HFFc6 (cell line): ENCODE measurements around the gene NFIA. TPM values are rescaled to one million over a fixed set of nuclear protein-coding genes. Genes with fewer than 3 reads are reported as not detected.

Experiments
- DNase-seq: peaks from one replicate; pipeline ENCODE4 v3.0.0-alpha.2; 2018
- H3K27ac Mint-ChIP-seq: 2 replicates; pipeline ENCODE4 v1.8.0; 2020; ENCODE audit warnings: mild to moderate bottlenecking, mixed read lengths
- H3K27me3 Mint-ChIP-seq: 2 replicates; pipeline ENCODE4 v1.8.0; 2021; ENCODE audit warnings: mild to moderate bottlenecking, moderate library complexity, mixed read lengths; ENCODE audit not compliant: insufficient read depth
- H3K36me3 Mint-ChIP-seq: 2 replicates; pipeline ENCODE4 v1.8.0; 2021; ENCODE audit warnings: low read depth, mixed read lengths
- H3K4me1 Mint-ChIP-seq: 2 replicates; pipeline ENCODE4 v1.8.0; 2020; ENCODE audit warnings: low read depth, mixed read lengths
- H3K4me3 Mint-ChIP-seq: 2 replicates; pipeline ENCODE4 v1.8.0; 2020; ENCODE audit warnings: mild to moderate bottlenecking, moderate library complexity, mixed read lengths
- H3K9me3 Mint-ChIP-seq: 2 replicates; pipeline ENCODE4 v1.8.0; 2020; ENCODE audit warnings: mild to moderate bottlenecking, mixed read lengths
- CTCF ChIP-seq: fragments of 200-600 bp; sonication (generic); IDR thresholded peaks from 2 replicates; pipeline ENCODE4 v1.5.0; 2021; ENCODE audit warnings: antibody characterized with exemption, mild to moderate bottlenecking
- total RNA-seq, 6 experiments: library from RNA; stranded (reverse); fragmentation: NEBNext Ultra II Directional; extraction: Animal tissue kit (Norgen Biotek cat#: 25700); gene quantifications; 2 replicates in 1 of 6; 3 replicates in 5 of 6; pipeline ENCODE4 v1.2.3, GENCODE V29; 2021

Gene NFIA
- total RNA-seq, 6 experiments from 2014 or later = 8.5 to 11.3 (median 10.4) TPM

GRCh38 chr1:61474963-61475362 is 392.6 kb downstream of the NFIA start:
- H3K36me3 Mint-ChIP-seq = no peaks in the 10 kb centered on the region
- DNase-seq = no peak
- no peaks in the 10 kb centered on the region for H3K9me3 Mint-ChIP-seq
- H3K27me3 Mint-ChIP-seq = peaks cover 2% of the 10 kb centered on the region
- TF ChIP-seq CTCF = no peak
- peaks cover 7% of the 10 kb centered on the region for H3K4me1 Mint-ChIP-seq
- no peak overlapping the region for H3K27ac Mint-ChIP-seq
- H3K4me3 Mint-ChIP-seq = no peak overlapping the region

- peaks cover 5% of the 10 kb centered on the region for H3K27me3 Mint-ChIP-seq
- H3K27ac Mint-ChIP-seq = no peak overlapping the region
- H3K4me1 Mint-ChIP-seq = peaks cover 21% of the 10 kb centered on the region
- H3K4me3 Mint-ChIP-seq = no peak overlapping the region
- H3K36me3 Mint-ChIP-seq = no peaks in the 10 kb centered on the region
- TF ChIP-seq CTCF = no peak
- no peak for DNase-seq
- no peaks in the 10 kb centered on the region for H3K9me3 Mint-ChIP-seq
These were observed 394.9 kb downstream of the NFIA start for GRCh38 chr1:61477301-61477700.

- H3K9me3 Mint-ChIP-seq = no peaks in the 10 kb centered on the region
- no peak for TF ChIP-seq CTCF
- peaks cover 13% of the 10 kb centered on the region; the same call in 1 of the 2 replicates for H3K4me1 Mint-ChIP-seq
- no peak overlapping the region for H3K4me3 Mint-ChIP-seq
- peaks cover 17% of the 10 kb centered on the region for H3K27me3 Mint-ChIP-seq
- no peak for DNase-seq
- no peak overlapping the region for H3K27ac Mint-ChIP-seq
- H3K36me3 Mint-ChIP-seq = no peaks in the 10 kb centered on the region
These were observed 398.0 kb downstream of the NFIA start for GRCh38 chr1:61480273-61480935.

- Mint-ChIP-seq H3K36me3 (no peaks in the 10 kb centered on the region), H3K27ac (no peak overlapping the region), H3K9me3 (no peaks in the 10 kb centered on the region), H3K4me1 (peaks cover 14% of the 10 kb centered on the region; the same call in 1 of the 2 replicates), H3K4me3 (no peak overlapping the region), H3K27me3 (peaks cover 20% of the 10 kb centered on the region)
- no peak for TF ChIP-seq CTCF
- DNase-seq = no peak
These were observed 399.0 kb downstream of the NFIA start for GRCh38 chr1:61481315-61481715.

- Mint-ChIP-seq H3K27me3 (peaks cover 20% of the 10 kb centered on the region), H3K4me3 (no peak overlapping the region), H3K4me1 (peaks cover 20% of the 10 kb centered on the region; the same call in 1 of the 2 replicates), H3K36me3 (no peaks in the 10 kb centered on the region), H3K27ac (no peak overlapping the region), H3K9me3 (no peaks in the 10 kb centered on the region)
- DNase-seq = no peak
- TF ChIP-seq CTCF = no peak
These were observed 399.9 kb downstream of the NFIA start for GRCh38 chr1:61482170-61482734.
